ENCODE results near the gene APBB2. TPM values are rescaled to one million over a fixed set of nuclear protein-coding genes. Genes with fewer than 3 reads are reported as not detected.

Gene APBB2
- total and polyA plus RNA-seq, 8 donors, result 4.7 to 55.4 (median 23.1) TPM

DNA sequence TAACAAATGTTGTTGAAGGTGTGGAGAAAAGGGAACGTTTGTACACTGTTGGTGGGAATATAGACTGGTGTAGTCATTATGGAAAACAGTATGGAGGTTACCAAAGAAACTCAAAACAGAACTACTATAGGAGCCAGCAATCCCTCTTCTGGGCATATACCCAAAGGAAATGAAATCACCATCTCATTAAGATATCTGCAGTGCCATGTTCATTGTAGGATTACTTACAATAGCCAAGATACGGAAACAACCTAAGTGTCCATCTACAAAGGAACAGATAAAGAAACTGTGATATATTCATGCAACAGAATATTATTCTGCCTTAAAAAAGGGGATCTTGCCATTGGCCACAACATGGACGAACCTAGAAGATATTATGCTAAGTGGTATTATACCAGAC, 22.2 kb downstream of the APBB2 start:
- Histone ChIP-seq H3K27ac (no peak overlapping the region), H3K9me3 (no peaks in the 10 kb centered on the region), H3K36me3 (no peaks in the 10 kb centered on the region), H3K4me1 (peaks cover 0 to 28% (median 11%) of the 10 kb centered on the region in 4 donors), H3K27me3 (no peaks in the 10 kb centered on the region), H3K4me3 (no peak overlapping the region)
- TF ChIP-seq, protein P1, sequence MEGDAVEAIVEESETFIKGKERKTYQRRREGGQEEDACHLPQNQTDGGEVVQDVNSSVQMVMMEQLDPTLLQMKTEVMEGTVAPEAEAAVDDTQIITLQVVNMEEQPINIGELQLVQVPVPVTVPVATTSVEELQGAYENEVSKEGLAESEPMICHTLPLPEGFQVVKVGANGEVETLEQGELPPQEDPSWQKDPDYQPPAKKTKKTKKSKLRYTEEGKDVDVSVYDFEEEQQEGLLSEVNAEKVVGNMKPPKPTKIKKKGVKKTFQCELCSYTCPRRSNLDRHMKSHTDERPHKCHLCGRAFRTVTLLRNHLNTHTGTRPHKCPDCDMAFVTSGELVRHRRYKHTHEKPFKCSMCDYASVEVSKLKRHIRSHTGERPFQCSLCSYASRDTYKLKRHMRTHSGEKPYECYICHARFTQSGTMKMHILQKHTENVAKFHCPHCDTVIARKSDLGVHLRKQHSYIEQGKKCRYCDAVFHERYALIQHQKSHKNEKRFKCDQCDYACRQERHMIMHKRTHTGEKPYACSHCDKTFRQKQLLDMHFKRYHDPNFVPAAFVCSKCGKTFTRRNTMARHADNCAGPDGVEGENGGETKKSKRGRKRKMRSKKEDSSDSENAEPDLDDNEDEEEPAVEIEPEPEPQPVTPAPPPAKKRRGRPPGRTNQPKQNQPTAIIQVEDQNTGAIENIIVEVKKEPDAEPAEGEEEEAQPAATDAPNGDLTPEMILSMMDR (IDR thresholded peaks at IDR 0.05), result no peak
- TF ChIP-seq POLR2AphosphoS5 (IDR thresholded peaks at IDR 0.05), result no peak
- no peak for TF ChIP-seq POLR2A (IDR thresholded peaks at IDR 0.05)
- no peak for TF ChIP-seq EP300 (IDR thresholded peaks at IDR 0.05)
- intact Hi-C loops (cut with DNase I; ENCODE audit: low total_unique reads), result no loop called here
- 65 to 84% (median 78%) methylated on average over 3 of the region's 3 CpGs for WGBS, 5 donors
- no peak for DNase-seq

DNA sequence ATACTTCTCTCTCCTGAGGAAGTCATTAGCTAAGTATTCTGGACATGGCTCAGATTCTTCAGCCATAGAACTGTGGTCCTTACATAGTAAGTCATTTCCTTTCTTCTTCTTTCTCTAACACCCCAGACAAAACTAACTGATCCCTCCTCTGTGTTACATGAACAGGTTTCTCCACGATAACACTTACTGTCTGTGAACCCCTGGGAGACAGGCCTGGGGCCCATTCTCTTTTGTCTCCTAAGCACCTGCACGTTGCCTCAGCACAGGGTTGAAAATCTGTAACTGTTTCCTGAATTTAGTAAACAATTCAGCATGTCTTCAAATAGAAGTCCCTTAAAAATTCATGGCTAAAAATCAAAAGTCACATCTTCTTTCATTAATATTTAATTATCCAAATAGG, 24.7 kb downstream of the APBB2 start:
- no peak for DNase-seq
- TF ChIP-seq POLR2AphosphoS5 (IDR thresholded peaks at IDR 0.05), result no peak
- TF ChIP-seq EP300 (IDR thresholded peaks at IDR 0.05), result no peak
- TF ChIP-seq, protein P1 (IDR thresholded peaks at IDR 0.05), result no peak
- TF ChIP-seq POLR2A (IDR thresholded peaks at IDR 0.05), result no peak
- Histone ChIP-seq H3K36me3 (no peaks in the 10 kb centered on the region), H3K9me3 (no peaks in the 10 kb centered on the region), H3K4me1 (peaks cover 0 to 50% (median 23%) of the 10 kb centered on the region in 4 donors), H3K4me3 (no peak overlapping the region), H3K27me3 (no peaks in the 10 kb centered on the region), H3K27ac (no peak overlapping the region)
- 53 to 68% (median 62%) methylated on average over 2 of the region's 2 CpGs for WGBS, 5 donors
- intact Hi-C loops (cut with DNase I; ENCODE audit: low total_unique reads), result no loop called here

GRCh38 chr4:41189076-41189475, 25.3 kb downstream of the APBB2 start:
- TF ChIP-seq, protein P1 (IDR thresholded peaks at IDR 0.05), result no peak
- TF ChIP-seq POLR2A (IDR thresholded peaks at IDR 0.05) (no peak), POLR2AphosphoS5 (IDR thresholded peaks at IDR 0.05) (no peak), EP300 (IDR thresholded peaks at IDR 0.05) (no peak)
- Histone ChIP-seq H3K36me3 (no peaks in the 10 kb centered on the region), H3K27ac (no peak overlapping the region), H3K4me3 (no peak overlapping the region), H3K9me3 (no peaks in the 10 kb centered on the region), H3K27me3 (no peaks in the 10 kb centered on the region), H3K4me1 (peaks cover 0 to 47% (median 23%) of the 10 kb centered on the region in 4 donors)
- intact Hi-C loops (cut with DNase I; ENCODE audit: low total_unique reads), result no loop called here
- 60 to 80% (median 67%) methylated on average over 2 of the region's 2 CpGs for WGBS, 5 donors
- no peak for DNase-seq

DNA sequence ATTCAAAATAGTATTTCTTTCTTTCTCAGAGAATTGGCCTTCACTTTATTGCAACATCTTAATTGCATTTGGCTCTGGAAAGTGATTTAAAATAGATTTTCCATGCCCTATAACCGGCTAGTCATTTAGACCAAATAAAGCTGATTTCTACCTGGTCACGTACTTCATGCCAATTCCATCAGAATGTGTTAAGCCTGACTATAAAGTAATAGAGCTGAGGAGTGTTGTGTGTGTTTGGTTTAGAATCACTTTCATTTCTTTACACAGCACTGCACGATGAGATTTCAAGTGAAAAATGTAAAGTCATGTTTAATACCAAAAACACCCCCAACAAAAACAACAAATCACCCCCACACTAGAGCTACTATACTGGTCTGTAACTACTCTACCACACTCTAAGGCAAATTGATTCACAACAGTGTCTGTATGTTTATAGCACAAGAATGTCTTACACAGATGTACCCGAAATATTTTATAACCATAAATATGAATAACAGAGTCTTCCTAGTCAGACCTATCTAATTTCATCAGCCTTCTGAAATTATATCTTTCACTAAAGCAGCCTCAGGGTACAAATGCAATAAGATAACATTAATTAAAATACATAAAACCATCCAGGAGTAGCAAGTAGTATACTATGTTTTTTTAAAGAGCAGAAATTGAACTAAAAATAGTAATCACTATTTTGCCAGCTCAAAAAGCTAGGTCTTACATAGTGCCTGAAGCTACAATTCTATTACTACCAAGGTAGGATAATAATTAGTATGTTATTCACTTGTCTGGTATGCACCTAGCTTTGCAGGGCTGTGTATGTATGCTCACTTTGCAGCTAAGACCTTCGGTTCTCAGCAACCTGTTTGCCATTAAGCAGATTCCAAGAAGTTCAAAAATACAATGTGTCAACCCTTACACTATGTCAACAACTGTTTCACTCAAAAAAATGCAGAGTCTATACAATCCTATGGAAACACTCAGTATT, 28.4 kb downstream of the APBB2 start:
- no peak for DNase-seq
- Histone ChIP-seq H3K27me3 (no peaks in the 10 kb centered on the region), H3K4me3 (no peak overlapping the region), H3K9me3 (no peaks in the 10 kb centered on the region), H3K27ac (no peak overlapping the region), H3K4me1 (peaks cover 0 to 38% (median 23%) of the 10 kb centered on the region in 4 donors), H3K36me3 (no peaks in the 10 kb centered on the region)
- intact Hi-C loops (cut with DNase I; ENCODE audit: low total_unique reads), result no loop called here
- TF ChIP-seq, protein P1 (IDR thresholded peaks at IDR 0.05), result no peak
- TF ChIP-seq POLR2A (IDR thresholded peaks at IDR 0.05) (no peak), POLR2AphosphoS5 (IDR thresholded peaks at IDR 0.05) (no peak), EP300 (IDR thresholded peaks at IDR 0.05) (no peak)
- WGBS, 5 donors, result 26 to 41% (median 34%) methylated on average over 5 of the region's 5 CpGs
